Activated CD8-positive, alpha-beta T cell treated with anti-CD3 and anti-CD28 coated beads for 36 hours (primary cell): ENCODE results near the gene ADCYAP1R1. TPM values are rescaled to one million over a fixed set of nuclear protein-coding genes. Genes with fewer than 3 reads are reported as not detected.

Source experiments
- ATAC-seq: fragments of 200-7000 bp; cut with Tn5 transposase; one replicate; pipeline ENCODE4 v1.10.0; 2021; ENCODE audit warnings: mild to moderate bottlenecking, moderate library complexity
- CTCF ChIA-PET: fragments of 350-600 bp; sonication (Branson Sonifier 250); formaldehyde crosslinking; loops from one replicate; lab custom pipeline; 2021; ENCODE audit warnings: antibody characterized with exemption; lab: Charles Lee
- POLR2A ChIA-PET: fragments of 350-600 bp; sonication (Branson Sonifier 250); formaldehyde crosslinking; loops from one replicate; lab custom pipeline; 2021; ENCODE audit warnings: antibody characterized with exemption; lab: Charles Lee
- DNase-seq: peaks from one replicate; pipeline ENCODE4 v3.0.0-alpha.2; 2020
- H3K27ac Mint-ChIP-seq: one replicate; pipeline ENCODE4 v1.8.0; 2021; ENCODE audit warnings: mild to moderate bottlenecking, mixed read lengths
- H3K27me3 Mint-ChIP-seq: one replicate; pipeline ENCODE4 v1.8.0; 2021; ENCODE audit warnings: mixed read lengths
- H3K36me3 Mint-ChIP-seq: one replicate; pipeline ENCODE4 v1.8.0; 2021; ENCODE audit warnings: low read depth, mixed read lengths
- H3K4me1 Mint-ChIP-seq: one replicate; pipeline ENCODE4 v1.8.0; 2021; ENCODE audit warnings: low read depth, mixed read lengths
- H3K4me3 Mint-ChIP-seq: one replicate; pipeline ENCODE4 v1.8.0; 2021; ENCODE audit warnings: mild to moderate bottlenecking, moderate library complexity, mixed read lengths
- H3K9me3 Mint-ChIP-seq: one replicate; pipeline ENCODE4 v1.8.0; 2021; ENCODE audit warnings: mixed read lengths
- CTCF ChIP-seq: fragments of 200-600 bp; IDR thresholded peaks from one replicate; pipeline ENCODE4 v1.8.0; 2022; ENCODE audit warnings: antibody characterized with exemption, mild to moderate bottlenecking
- intact Hi-C: fragments of 100-400 bp; cut with micrococcal nuclease; formaldehyde crosslinking; loops from one replicate; pipeline ENCODE4 v1.10.0; 2022
- total RNA-seq, 2 experiments: library from RNA; stranded (reverse); gene quantifications; one replicate each; pipeline ENCODE4 v1.2.3, GENCODE V29; 2021

Gene ADCYAP1R1
- total RNA-seq, 2 experiments from 2014 or later, result not detected

- POLR2A ChIA-PET, result no interaction called here
- Mint-ChIP-seq H3K36me3 (no peaks in the 10 kb centered on the region), H3K27me3 (peaks cover 9% of the 10 kb centered on the region), H3K9me3 (no peaks in the 10 kb centered on the region), H3K4me3 (no peak overlapping the region), H3K27ac (no peak overlapping the region), H3K4me1 (no peaks in the 10 kb centered on the region)
- no peak for TF ChIP-seq CTCF
- ATAC-seq (no peak), DNase-seq (no peak)
- CTCF ChIA-PET, result interaction anchor here (0.6 to 9.6 kb wide), 37 partner anchors 8 to 327 kb away, joined by 3 to 275 read pairs (median 5); partner anchors contain the start of gene GHRHR
- intact Hi-C loops, result loop anchor here (5.0 kb wide), 1 partner anchor 321 kb away; no protein-coding TSS in a partner anchor
Measured at GRCh38 chr7:31123321-31123720, 71.2 kb downstream of the ADCYAP1R1 start.

GRCh38 chr7:31123726-31124125 is 71.6 kb downstream of the ADCYAP1R1 start:
- TF ChIP-seq CTCF, result no peak
- no peaks in the 10 kb centered on the region for H3K9me3 Mint-ChIP-seq
- ChIA-PET CTCF (interaction anchor here (1.0 to 9.6 kb wide), 15 partner anchors 9 to 226 kb away, joined by 3 to 275 read pairs (median 5); partner anchors contain the start of gene GHRHR), POLR2A (no interaction called here)
- H3K27ac Mint-ChIP-seq, result no peak overlapping the region
- H3K4me3 Mint-ChIP-seq, result no peak overlapping the region
- DNase-seq, result no peak
- no peaks in the 10 kb centered on the region for H3K4me1 Mint-ChIP-seq
- ATAC-seq, result no peak
- H3K27me3 Mint-ChIP-seq, result peaks cover 9% of the 10 kb centered on the region
- H3K36me3 Mint-ChIP-seq, result no peaks in the 10 kb centered on the region
- intact Hi-C loops, result loop anchor here (5.0 kb wide), 1 partner anchor 321 kb away; no protein-coding TSS in a partner anchor

- Mint-ChIP-seq H3K36me3 (no peaks in the 10 kb centered on the region), H3K9me3 (no peaks in the 10 kb centered on the region), H3K27me3 (peaks cover 12% of the 10 kb centered on the region), H3K27ac (no peak overlapping the region), H3K4me3 (no peak overlapping the region), H3K4me1 (no peaks in the 10 kb centered on the region)
- ChIA-PET POLR2A (no interaction called here), CTCF (interaction anchor here (0.8 to 9.6 kb wide), 3 partner anchors 10 to 140 kb away, joined by 5 to 275 read pairs (median 90); no protein-coding TSS in a partner anchor)
- no peak for DNase-seq
- intact Hi-C loops, result no loop called here
- TF ChIP-seq CTCF, result no peak
- ATAC-seq, result no peak
Measured at GRCh38 chr7:31125171-31125570, 73.1 kb downstream of the ADCYAP1R1 start.

- POLR2A ChIA-PET, result interaction anchor here (0.7 kb wide), 1 partner anchor 46 kb away, joined by 3 read pairs; no protein-coding TSS in a partner anchor
- H3K27ac Mint-ChIP-seq, result no peak overlapping the region
- TF ChIP-seq CTCF, result no peak
- H3K36me3 Mint-ChIP-seq, result no peaks in the 10 kb centered on the region
- DNase-seq (no peak), ATAC-seq (no peak)
- intact Hi-C loops, result no loop called here
- peaks cover 11% of the 10 kb centered on the region for H3K27me3 Mint-ChIP-seq
- no peaks in the 10 kb centered on the region for H3K4me1 Mint-ChIP-seq
- H3K4me3 Mint-ChIP-seq, result no peak overlapping the region
- CTCF ChIA-PET, result interaction anchor here (0.6 kb wide), 1 partner anchor 144 kb away, joined by 3 read pairs; no protein-coding TSS in a partner anchor
- no peaks in the 10 kb centered on the region for H3K9me3 Mint-ChIP-seq
Measured at GRCh38 chr7:31126976-31127375, 74.9 kb downstream of the ADCYAP1R1 start.

- CTCF ChIA-PET, result interaction anchor here (1.5 to 2.4 kb wide), 2 partner anchors 145 to 191 kb away, joined by 3 to 12 read pairs; no protein-coding TSS in a partner anchor
- ATAC-seq (no peak), DNase-seq (no peak)
- Mint-ChIP-seq H3K27ac (no peak overlapping the region), H3K4me1 (no peaks in the 10 kb centered on the region), H3K27me3 (peaks cover 2% of the 10 kb centered on the region), H3K9me3 (no peaks in the 10 kb centered on the region), H3K36me3 (no peaks in the 10 kb centered on the region), H3K4me3 (no peak overlapping the region)
- POLR2A ChIA-PET, result no interaction called here
- intact Hi-C loops, result no loop called here
- no peak for TF ChIP-seq CTCF
Measured at GRCh38 chr7:31129067-31129466, 77.0 kb downstream of the ADCYAP1R1 start.
